NCI-H2171 treated with DMSO at 0.1 percent for 48 hours (cell line): ENCODE results near the gene TCF25.
A peak's percentile ranks its signal among the peaks of the same experiment; 100 is the strongest.

ENCODE experiments used
- DNase-seq: peaks from one replicate; lab custom pipeline; 2025; lab: John Stamatoyannopoulos, UW

Gene TCF25

GRCh38 chr16:89949121-89949742 is 75.8 kb downstream of the TCF25 start:
- no peak for DNase-seq

GRCh38 chr16:89949756-89950155 is 76.4 kb downstream of the TCF25 start:
- DNase-seq = no peak

GRCh38 chr16:89951509-89951908 is 78.1 kb downstream of the TCF25 start:
- DNase-seq = peak; percentile 24

- no peak for DNase-seq
Measured at GRCh38 chr16:89952049-89952448, 78.7 kb downstream of the TCF25 start.

- DNase-seq = no peak
Measured at GRCh38 chr16:89952551-89952950, 79.2 kb downstream of the TCF25 start.

GRCh38 chr16:89953671-89954406 is 80.4 kb downstream of the TCF25 start:
- DNase-seq = no peak

- DNase-seq = no peak
Measured at GRCh38 chr16:89954462-89954861, 81.1 kb downstream of the TCF25 start.

- no peak for DNase-seq
Measured at GRCh38 chr16:89955001-89955685, 81.8 kb downstream of the TCF25 start.

GRCh38 chr16:89956505-89957215 is 83.3 kb downstream of the TCF25 start:
- DNase-seq = no peak

- DNase-seq = no peak
Measured at GRCh38 chr16:89957216-89957785, 83.9 kb downstream of the TCF25 start.

GRCh38 chr16:89958068-89958467 is 84.7 kb downstream of the TCF25 start:
- DNase-seq = no peak

GRCh38 chr16:89958596-89958995 is 85.2 kb downstream of the TCF25 start:
- no peak for DNase-seq

- DNase-seq = no peak
Measured at GRCh38 chr16:89960966-89961365, 87.6 kb downstream of the TCF25 start.
